H9 (cell line): ENCODE results near the gene ZFP62. TPM values are rescaled to one million over a fixed set of nuclear protein-coding genes. Genes with fewer than 3 reads are reported as not detected.

Source experiments
- DNase-seq: peaks from one replicate; pipeline ENCODE4 v3.0.0-alpha.2; 2017
- H2AFZ ChIP-seq: one replicate; pipeline ENCODE4 v1.6.1; 2013; ENCODE audit warnings: mild to moderate bottlenecking, low read length, control low read depth, moderate library complexity
- H2AK5ac ChIP-seq: 2 replicates; pipeline ENCODE4 v1.6.1; 2013; ENCODE audit warnings: low read length, control low read depth, mixed read lengths; ENCODE audit not compliant: insufficient read length
- H2BK120ac ChIP-seq: one replicate; pipeline ENCODE4 v1.6.1; 2013; ENCODE audit warnings: low read depth, mild to moderate bottlenecking, low read length, control low read depth, inconsistent platforms; ENCODE audit not compliant: poor library complexity, severe bottlenecking
- H2BK12ac ChIP-seq: 2 replicates; pipeline ENCODE4 v1.6.1; 2013; ENCODE audit warnings: low read length, control low read depth, mixed read lengths, low read depth; ENCODE audit not compliant: insufficient read length
- H2BK15ac ChIP-seq: 2 replicates; pipeline ENCODE4 v1.6.1; 2013; ENCODE audit warnings: low read depth, low read length, control low read depth
- H2BK20ac ChIP-seq: one replicate; pipeline ENCODE4 v1.6.1; 2013; ENCODE audit warnings: low read depth, mild to moderate bottlenecking, low read length, control low read depth, inconsistent platforms; ENCODE audit not compliant: poor library complexity, severe bottlenecking
- H2BK5ac ChIP-seq: 2 replicates; pipeline ENCODE4 v1.6.1; 2013; ENCODE audit warnings: low read length, control low read depth, mixed read lengths; ENCODE audit not compliant: insufficient read length
- H3K14ac ChIP-seq: 2 replicates; pipeline ENCODE4 v1.6.1; 2013; ENCODE audit warnings: low read length, control low read depth; ENCODE audit not compliant: insufficient read depth
- H3K18ac ChIP-seq: 2 replicates; pipeline ENCODE4 v1.6.1; 2013; ENCODE audit warnings: low read depth, mild to moderate bottlenecking, mixed read lengths, low read length, control low read depth; ENCODE audit not compliant: insufficient read length
- H3K23ac ChIP-seq: 2 replicates; pipeline ENCODE4 v1.6.1; 2013; ENCODE audit warnings: low read length, control low read depth, mixed read lengths, low read depth; ENCODE audit not compliant: insufficient read length
- H3K23me2 ChIP-seq: 2 replicates; pipeline ENCODE4 v1.6.1; 2013; ENCODE audit warnings: low read depth, mild to moderate bottlenecking, mixed read lengths, low read length, control low read depth; ENCODE audit not compliant: insufficient read length, poor library complexity, severe bottlenecking
- H3K27ac ChIP-seq: 2 replicates; pipeline ENCODE4 v1.5.1; 2013; ENCODE audit warnings: low read length, control low read depth, mixed read lengths, low read depth; ENCODE audit not compliant: insufficient read length
- H3K27me3 ChIP-seq: 2 replicates; pipeline ENCODE4 v1.6.1; 2013; ENCODE audit warnings: low read length, control low read depth, inconsistent platforms; ENCODE audit not compliant: insufficient read depth
- H3K4ac ChIP-seq: 2 replicates; pipeline ENCODE4 v1.6.1; 2013; ENCODE audit warnings: low read depth, mild to moderate bottlenecking, control low read depth, inconsistent platforms, low read length, moderate library complexity
- H3K4me1 ChIP-seq: 2 replicates; pipeline ENCODE4 v1.6.1; 2013; ENCODE audit warnings: low read length, control low read depth, inconsistent platforms; ENCODE audit not compliant: insufficient read depth
- H3K4me2 ChIP-seq: 2 replicates; pipeline ENCODE4 v1.6.1; 2013; ENCODE audit warnings: low read length, control low read depth, mixed read lengths; ENCODE audit not compliant: insufficient read length, insufficient read depth
- H3K56ac ChIP-seq: 2 replicates; pipeline ENCODE4 v1.6.1; 2013; ENCODE audit warnings: low read depth, mild to moderate bottlenecking, mixed read lengths, low read length, control low read depth; ENCODE audit not compliant: insufficient read length
- H3K79me1 ChIP-seq: 2 replicates; pipeline ENCODE4 v1.6.1; 2013; ENCODE audit warnings: low read depth, mild to moderate bottlenecking, moderate library complexity, low read length, control low read depth, inconsistent platforms; ENCODE audit not compliant: insufficient read depth, poor library complexity, severe bottlenecking
- H3K79me2 ChIP-seq: 2 replicates; pipeline ENCODE4 v1.6.1; 2013; ENCODE audit warnings: low read length, control low read depth, inconsistent platforms; ENCODE audit not compliant: insufficient read depth
- H3K9ac ChIP-seq: 2 replicates; pipeline ENCODE4 v1.6.1; 2013; ENCODE audit warnings: low read length, control low read depth, mixed read lengths; ENCODE audit not compliant: insufficient read length; ENCODE audit errors: extremely low read depth
- H3K9me3 ChIP-seq: one replicate; pipeline ENCODE4 v1.6.1; 2013; ENCODE audit warnings: low read depth, low read length, inconsistent platforms; ENCODE audit not compliant: control insufficient read depth
- H3T11ph ChIP-seq: one replicate; pipeline ENCODE4 v1.6.1; 2013; ENCODE audit warnings: mild to moderate bottlenecking, low read length, control low read depth, inconsistent platforms
- H4K20me1 ChIP-seq: one replicate; pipeline ENCODE4 v1.6.1; 2013; ENCODE audit not compliant: control insufficient read depth, insufficient read length, insufficient read depth
- H4K5ac ChIP-seq: 2 replicates; pipeline ENCODE4 v1.6.1; 2013; ENCODE audit warnings: low read depth, mild to moderate bottlenecking, mixed read lengths, low read length, control low read depth; ENCODE audit not compliant: insufficient read length
- H4K8ac ChIP-seq: replicated peaks from 2 replicates; pipeline ENCODE4 v1.6.1; 2013; ENCODE audit warnings: low read length, control low read depth, mixed read lengths, low read depth; ENCODE audit not compliant: insufficient read length
- H4K91ac ChIP-seq: 2 replicates; pipeline ENCODE4 v1.6.1; 2013; ENCODE audit warnings: low read depth, mild to moderate bottlenecking, moderate library complexity, mixed read lengths, low read length, control low read depth; ENCODE audit not compliant: insufficient read length
- H3K27ac Mint-ChIP-seq, 3 experiments: 2 replicates in 2 of 3; 3 replicates in 1 of 3; pipeline ENCODE4 v1.8.0; 2020 to 2021; ENCODE audit warnings: mixed read lengths in 3 of 3, mild to moderate bottlenecking in 1 of 3, moderate library complexity in 1 of 3
- H3K27me3 Mint-ChIP-seq: 2 replicates; pipeline ENCODE4 v1.8.0; 2021; ENCODE audit warnings: low read depth, mild to moderate bottlenecking, moderate library complexity, mixed read lengths
- H3K36me3 Mint-ChIP-seq, 3 experiments: 2 replicates in 2 of 3; 3 replicates in 1 of 3; pipeline ENCODE4 v1.8.0; 2020 to 2021; ENCODE audit warnings: low read depth in 3 of 3, mixed read lengths in 3 of 3; ENCODE audit not compliant: insufficient read depth in 1 of 3
- H3K4me1 Mint-ChIP-seq, 2 experiments: 2 replicates each; pipeline ENCODE4 v1.8.0; 2020; ENCODE audit warnings: mixed read lengths in 2 of 2
- H3K4me3 Mint-ChIP-seq, 2 experiments: 2 replicates in 1 of 2; 3 replicates in 1 of 2; pipeline ENCODE4 v1.8.0; 2020 to 2021; ENCODE audit warnings: mild to moderate bottlenecking in 2 of 2, mixed read lengths in 2 of 2, moderate library complexity in 1 of 2
- H3K9me3 Mint-ChIP-seq, 2 experiments: 2 replicates in 1 of 2; 3 replicates in 1 of 2; pipeline ENCODE4 v1.8.0; 2020; ENCODE audit warnings: mild to moderate bottlenecking in 2 of 2, mixed read lengths in 2 of 2, moderate library complexity in 1 of 2
- WGBS: extraction: QIAGEN DNeasy Blood & Tissue Kit; methylation state at CpG from one replicate; pipeline ENCODE4 v1.1.7; 2013; ENCODE audit warnings: missing lambda C conversion rate, low lambda C conversion rate, mixed read lengths; ENCODE audit not compliant: insufficient read length; ENCODE audit errors: extremely low coverage; 5-methylcytosine and 5-hydroxymethylcytosine counted together
- total RNA-seq: library from RNA; stranded (reverse); gene quantifications from 2 replicates; pipeline ENCODE4 v1.2.1, GENCODE V29; 2021
- TF ChIP-seq, protein P1 (sequence below): fragments of 200-600 bp; sonication (generic); conservative IDR thresholded peaks from 3 replicates; pipeline ENCODE4 v1.8.0; 2021; ENCODE audit warnings: antibody characterized with exemption, mild to moderate bottlenecking

The ZFP62 gene
- total RNA-seq, 1 experiment from 2014 or later, result 16.2 TPM

DNA sequence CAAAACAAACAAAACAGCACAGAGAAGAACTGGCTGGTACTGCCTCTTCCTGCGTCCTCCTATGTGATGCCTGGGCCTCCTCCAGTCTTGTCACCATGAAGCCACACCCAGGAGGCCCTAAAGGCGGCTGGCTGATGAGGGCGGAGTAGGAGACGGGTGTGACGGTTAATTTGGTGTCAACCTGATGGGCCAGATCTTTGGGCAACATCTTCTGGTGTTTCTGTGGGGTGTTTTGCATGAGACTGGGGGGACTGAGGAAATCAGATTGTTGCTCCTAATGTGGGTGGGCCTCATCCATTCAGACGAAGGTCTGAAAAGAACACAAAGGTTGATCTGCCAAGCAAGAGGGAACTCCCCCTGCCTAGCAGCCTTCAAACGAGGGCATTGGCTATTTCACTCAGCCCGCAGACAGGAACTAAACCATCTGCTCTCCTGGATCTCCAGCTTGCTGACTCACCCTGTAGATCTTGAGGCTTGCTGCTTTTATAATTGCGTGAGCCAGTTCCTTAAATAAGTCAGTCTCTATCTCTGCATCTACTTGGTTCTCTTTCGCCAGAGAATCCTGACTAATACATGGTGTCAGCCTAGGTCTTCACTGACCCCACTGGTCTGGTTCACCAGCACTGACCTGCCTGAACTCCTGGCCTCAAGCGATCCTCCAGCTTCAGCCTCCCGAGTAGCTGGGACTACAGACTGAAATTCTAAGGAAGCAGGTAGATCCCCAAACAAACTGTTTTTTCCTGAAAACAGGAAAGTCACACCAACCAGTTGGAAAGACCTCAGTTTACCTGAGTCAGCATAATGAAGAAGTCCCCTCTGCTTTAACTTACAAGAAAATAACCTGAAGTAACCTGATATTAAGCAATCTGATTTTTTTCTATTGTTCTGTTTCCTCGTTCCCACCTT lies 12.8 kb upstream of the ZFP62 start:
- Histone ChIP-seq H3K9me3 (no peaks in the 10 kb centered on the region), H4K8ac (no peak overlapping the region), H3K79me1 (no peaks in the 10 kb centered on the region), H3K14ac (no peak overlapping the region), H3K9ac (no peak overlapping the region), H3K4me2 (no peak overlapping the region), H2BK5ac (no peak overlapping the region), H3T11ph (no peak overlapping the region), H4K5ac (no peak overlapping the region), H2AK5ac (no peak overlapping the region), H2AFZ (no peak overlapping the region), H3K23me2 (no peaks in the 10 kb centered on the region), H2BK12ac (no peak overlapping the region), H3K18ac (no peak overlapping the region), H3K27ac (no peak overlapping the region), H2BK15ac (no peak overlapping the region), H3K79me2 (no peaks in the 10 kb centered on the region), H3K4me1 (no peaks in the 10 kb centered on the region; the same call in 1 of the 2 replicates), H4K91ac (no peak overlapping the region), H3K23ac (no peak overlapping the region), H3K27me3 (no peaks in the 10 kb centered on the region), H3K4ac (no peak overlapping the region), H2BK20ac (no peak overlapping the region), H4K20me1 (no peaks in the 10 kb centered on the region), H3K56ac (no peak overlapping the region), H2BK120ac (no peak overlapping the region)
- H3K27ac Mint-ChIP-seq, result no peak overlapping the region; a peak in 1 of 7 replicates
- H3K4me3 Mint-ChIP-seq, result no peak overlapping the region
- H3K9me3 Mint-ChIP-seq, result no peaks in the 10 kb centered on the region
- peaks cover 13 to 23% of the 10 kb centered on the region in 2 experiments for H3K4me1 Mint-ChIP-seq
- TF ChIP-seq, protein P1, sequence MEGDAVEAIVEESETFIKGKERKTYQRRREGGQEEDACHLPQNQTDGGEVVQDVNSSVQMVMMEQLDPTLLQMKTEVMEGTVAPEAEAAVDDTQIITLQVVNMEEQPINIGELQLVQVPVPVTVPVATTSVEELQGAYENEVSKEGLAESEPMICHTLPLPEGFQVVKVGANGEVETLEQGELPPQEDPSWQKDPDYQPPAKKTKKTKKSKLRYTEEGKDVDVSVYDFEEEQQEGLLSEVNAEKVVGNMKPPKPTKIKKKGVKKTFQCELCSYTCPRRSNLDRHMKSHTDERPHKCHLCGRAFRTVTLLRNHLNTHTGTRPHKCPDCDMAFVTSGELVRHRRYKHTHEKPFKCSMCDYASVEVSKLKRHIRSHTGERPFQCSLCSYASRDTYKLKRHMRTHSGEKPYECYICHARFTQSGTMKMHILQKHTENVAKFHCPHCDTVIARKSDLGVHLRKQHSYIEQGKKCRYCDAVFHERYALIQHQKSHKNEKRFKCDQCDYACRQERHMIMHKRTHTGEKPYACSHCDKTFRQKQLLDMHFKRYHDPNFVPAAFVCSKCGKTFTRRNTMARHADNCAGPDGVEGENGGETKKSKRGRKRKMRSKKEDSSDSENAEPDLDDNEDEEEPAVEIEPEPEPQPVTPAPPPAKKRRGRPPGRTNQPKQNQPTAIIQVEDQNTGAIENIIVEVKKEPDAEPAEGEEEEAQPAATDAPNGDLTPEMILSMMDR, result no peak
- WGBS, result no CpG with 5 or more reads among the region's 13 CpGs
- H3K27me3 Mint-ChIP-seq, result peaks cover 2% of the 10 kb centered on the region; the same call in 1 of the 2 replicates
- no peaks in the 10 kb centered on the region; a peak in 1 of 7 replicates for H3K36me3 Mint-ChIP-seq
- no peak for DNase-seq
